Tibial nerve (tissue), 4 donors: ENCODE measurements around the gene LRCOL1. TPM values are rescaled to one million over a fixed set of nuclear protein-coding genes. Genes with fewer than 3 reads are reported as not detected.

Experiments
- DNase-seq, 2 donors: peaks; one replicate each; pipeline ENCODE4 v3.0.0-alpha.2; 2019; ENCODE audit warnings: low spot score in 2 of 2
- H3K27ac ChIP-seq, 4 donors: fragments of 200-600 bp; sonication (generic) in 3 of 4; one replicate each; pipeline ENCODE4 v1.5.1; 2017 to 2019; ENCODE audit warnings: mild to moderate bottlenecking in 1 of 4
- H3K27me3 ChIP-seq, 2 donors: fragments of 200-600 bp; sonication (generic) in 1 of 2; one replicate each; pipeline versions ENCODE4 v1.5.1 to v1.6.0; 2017 to 2019
- H3K36me3 ChIP-seq, 3 donors: fragments of 200-600 bp; sonication (generic); one replicate each; pipeline ENCODE4 v1.5.1; 2018 to 2019
- H3K4me1 ChIP-seq, 4 donors: fragments of 200-600 bp; sonication (generic) in 3 of 4; one replicate each; pipeline ENCODE4 v1.5.1; 2017 to 2019
- H3K4me3 ChIP-seq, 4 donors: fragments of 200-600 bp; sonication (generic) in 3 of 4; one replicate each; pipeline ENCODE4 v1.5.1; 2017 to 2019; ENCODE audit warnings: mild to moderate bottlenecking in 1 of 4, moderate library complexity in 1 of 4
- H3K9me3 ChIP-seq, 4 donors: fragments of 200-600 bp; sonication (generic) in 3 of 4; one replicate each; pipeline ENCODE4 v1.5.1; 2017 to 2019
- CTCF ChIP-seq, 5 experiments: fragments of 200-600 bp in 3 of 5; fragments of 450-650 bp in 2 of 5; sonication (generic) in 3 of 5; IDR thresholded peaks; one replicate each; pipeline ENCODE4 v1.5.1; 2016 to 2019; ENCODE audit warnings: antibody characterized with exemption in 5 of 5, mild to moderate bottlenecking in 3 of 5, moderate library complexity in 2 of 5
- EP300 ChIP-seq, 2 donors: sonication (generic); formaldehyde crosslinking; IDR thresholded peaks; one replicate each; pipeline ENCODE4 v1.6.1; 2017; ENCODE audit warnings: antibody characterized with exemption in 2 of 2, mild to moderate bottlenecking in 1 of 2
- POLR2A ChIP-seq, 2 donors: fragments of 450-650 bp; IDR thresholded peaks; one replicate each; pipeline ENCODE4 v1.6.1; 2017; ENCODE audit warnings: antibody characterized with exemption in 2 of 2, mild to moderate bottlenecking in 2 of 2, moderate library complexity in 2 of 2
- WGBS, 2 donors: methylation state at CpG; one replicate each; pipeline ENCODE4 v1.1.5; 2018; 5-methylcytosine and 5-hydroxymethylcytosine counted together
- total RNA-seq, 4 donors: library from RNA; depleted of rRNA; stranded (reverse); fragments of >200 nt; gene quantifications; one replicate each; pipeline ENCODE4 v1.1.0, GENCODE V29; 2016

LRCOL1 gene
- total RNA-seq, 4 donors from 2014 or later: not detected

GRCh38 chr12:132561427-132562156 is 48.8 kb downstream of the LRCOL1 start:
- DNase-seq: no peak
- Histone ChIP-seq H3K9me3 (no peaks in the 10 kb centered on the region), H3K27me3 (peaks cover 0 to 8% of the 10 kb centered on the region in 2 donors), H3K4me1 (peaks cover 0 to 30% (median 15%) of the 10 kb centered on the region in 4 donors), H3K4me3 (no peak overlapping the region), H3K36me3 (peaks cover 0 to 19% (median 0%) of the 10 kb centered on the region in 3 donors), H3K27ac (no peak overlapping the region)
- 64 to 70% methylated on average over 12 to 14 of the region's 21 CpGs for WGBS, 2 donors
- TF ChIP-seq EP300 (IDR thresholded peaks at IDR 0.05) (no peak), CTCF (IDR thresholded peaks at IDR 0.05) (peak in 1 of 5 experiments; percentile 9)

- Histone ChIP-seq H3K36me3 (peaks cover 0 to 21% (median 0%) of the 10 kb centered on the region in 3 donors), H3K9me3 (no peaks in the 10 kb centered on the region), H3K4me1 (peaks cover 0 to 30% (median 15%) of the 10 kb centered on the region in 4 donors), H3K27ac (no peak overlapping the region), H3K27me3 (peaks cover 0 to 8% of the 10 kb centered on the region in 2 donors), H3K4me3 (peak overlapping the region; percentile 4 to 68 (median 48))
- 6 to 7% methylated on average over 22 to 45 of the region's 49 CpGs for WGBS, 2 donors
- DNase-seq: no peak
- TF ChIP-seq CTCF (IDR thresholded peaks at IDR 0.05) (peak; percentile 45 to 65 (median 55)), EP300 (IDR thresholded peaks at IDR 0.05) (no peak)
Observed at GRCh38 chr12:132560614-132561426, 49.6 kb downstream of the LRCOL1 start.

- H3K4me3 ChIP-seq: peak overlapping the region; percentile 4 to 68 (median 48)
- no peak for TF ChIP-seq CTCF (IDR thresholded peaks at IDR 0.05)
- no peak for TF ChIP-seq POLR2A (IDR thresholded peaks at IDR 0.05)
- no peak for TF ChIP-seq EP300 (IDR thresholded peaks at IDR 0.05)
- peaks cover 0 to 30% (median 15%) of the 10 kb centered on the region in 4 donors for H3K4me1 ChIP-seq
- peaks cover 0 to 23% (median 0%) of the 10 kb centered on the region in 3 donors for H3K36me3 ChIP-seq
- 2% methylated on average over 20 of the region's 36 CpGs; no CpG with 5 or more reads in 1 of the 2 donors for WGBS, 2 donors
- no peak for DNase-seq
- H3K27me3 ChIP-seq: peaks cover 0 to 8% of the 10 kb centered on the region in 2 donors
- no peak overlapping the region for H3K27ac ChIP-seq
- H3K9me3 ChIP-seq: no peaks in the 10 kb centered on the region
Observed at GRCh38 chr12:132560364-132560613, 50.1 kb downstream of the LRCOL1 start.

- no peak for DNase-seq
- Histone ChIP-seq H3K9me3 (no peaks in the 10 kb centered on the region), H3K27ac (no peak overlapping the region), H3K36me3 (peaks cover 0 to 23% (median 0%) of the 10 kb centered on the region in 3 donors), H3K27me3 (peaks cover 0 to 8% of the 10 kb centered on the region in 2 donors), H3K4me3 (peak overlapping the region; percentile 33 to 68 (median 48)), H3K4me1 (peaks cover 0 to 30% (median 15%) of the 10 kb centered on the region in 4 donors)
- TF ChIP-seq CTCF (IDR thresholded peaks at IDR 0.05) (no peak), EP300 (IDR thresholded peaks at IDR 0.05) (no peak), POLR2A (IDR thresholded peaks at IDR 0.05) (no peak)
- 1 to 2% methylated on average over 15 to 61 of the region's 98 CpGs for WGBS, 2 donors
Observed at GRCh38 chr12:132559652-132560363, 50.6 kb downstream of the LRCOL1 start.
